HTR-8/SVneo (cell line): Measurements from ENCODE around the gene ABHD16B.

ENCODE experiments used
- DNase-seq: peaks from one replicate; pipeline ENCODE4 v3.0.0; 2011; ENCODE audit warnings: low spot score, mixed read lengths; ENCODE audit not compliant: insufficient read length
- FAIRE-seq: peaks from 2 replicates; lab custom pipeline; 2011; peaks lifted over from hg19 to GRCh38; lab: Jason Lieb, UNC

Gene ABHD16B

DNA sequence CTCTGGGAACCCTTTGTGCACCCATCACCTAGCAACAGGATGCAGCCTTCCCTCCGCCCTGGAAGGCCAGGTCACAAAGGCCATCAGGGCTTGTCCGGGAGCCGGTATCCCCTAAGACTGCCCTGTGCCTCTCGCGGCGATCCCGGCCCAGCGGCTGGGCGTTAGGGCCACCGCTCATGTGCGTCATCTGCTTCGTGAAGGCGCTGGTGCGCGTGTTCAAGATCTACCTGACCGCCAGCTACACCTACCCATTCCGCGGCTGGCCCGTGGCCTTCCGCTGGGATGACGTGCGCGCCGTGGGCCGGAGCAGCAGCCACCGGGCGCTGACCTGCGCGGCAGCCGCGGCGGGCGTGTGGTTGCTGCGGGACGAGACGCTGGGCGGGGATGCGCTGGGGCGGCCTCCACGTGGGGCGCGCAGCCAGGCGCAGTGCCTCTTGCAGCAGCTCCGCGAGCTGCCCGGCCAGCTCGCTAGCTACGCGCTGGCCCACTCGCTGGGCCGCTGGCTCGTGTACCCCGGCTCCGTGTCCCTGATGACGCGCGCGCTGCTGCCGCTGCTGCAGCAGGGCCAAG lies at the start of gene ABHD16B:
Gene ABHD16B (plus strand): TSS at position 134 of the 570 bp plus-strand sequence. CDS start 43 bp downstream, at position 177.
- DNase-seq (no peak), FAIRE-seq (no peak)

DNA sequence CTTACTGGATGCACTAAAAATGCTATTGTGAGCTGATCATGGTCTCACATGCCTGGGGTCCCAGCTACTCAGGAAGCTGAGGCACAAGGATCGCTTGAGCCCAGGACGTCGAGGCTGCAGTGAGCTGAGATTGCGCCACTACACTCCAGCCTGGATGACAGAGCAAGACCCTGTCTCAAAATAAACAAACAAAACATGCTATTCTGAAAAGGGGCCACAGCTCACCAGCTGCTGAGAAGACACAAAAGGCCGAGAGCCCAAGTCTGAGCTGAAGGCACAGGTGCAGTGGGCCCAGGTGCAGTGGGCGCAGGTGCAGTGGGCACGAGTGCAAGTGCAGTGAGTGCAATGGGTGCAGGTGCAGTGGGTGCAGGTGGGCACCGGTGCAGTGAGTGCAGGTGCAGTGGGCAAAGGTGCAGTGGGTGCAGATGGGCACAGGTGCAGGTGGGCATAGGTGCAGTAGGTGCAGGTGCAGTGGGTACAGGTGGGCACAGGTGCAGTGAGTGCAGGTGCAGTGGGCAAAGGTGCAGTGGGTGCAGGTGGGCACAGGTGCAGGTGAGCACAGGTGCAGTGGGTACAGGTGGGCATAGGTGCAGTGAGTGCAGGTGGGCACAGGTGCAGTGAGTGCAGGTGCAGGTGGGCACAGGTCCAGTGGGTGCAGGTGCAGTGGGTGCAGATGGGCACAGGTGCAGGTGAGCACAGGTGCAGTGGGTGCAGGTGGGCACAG lies 46.2 kb upstream of the ABHD16B start:
- FAIRE-seq (peak; percentile 97), DNase-seq (no peak)

DNA sequence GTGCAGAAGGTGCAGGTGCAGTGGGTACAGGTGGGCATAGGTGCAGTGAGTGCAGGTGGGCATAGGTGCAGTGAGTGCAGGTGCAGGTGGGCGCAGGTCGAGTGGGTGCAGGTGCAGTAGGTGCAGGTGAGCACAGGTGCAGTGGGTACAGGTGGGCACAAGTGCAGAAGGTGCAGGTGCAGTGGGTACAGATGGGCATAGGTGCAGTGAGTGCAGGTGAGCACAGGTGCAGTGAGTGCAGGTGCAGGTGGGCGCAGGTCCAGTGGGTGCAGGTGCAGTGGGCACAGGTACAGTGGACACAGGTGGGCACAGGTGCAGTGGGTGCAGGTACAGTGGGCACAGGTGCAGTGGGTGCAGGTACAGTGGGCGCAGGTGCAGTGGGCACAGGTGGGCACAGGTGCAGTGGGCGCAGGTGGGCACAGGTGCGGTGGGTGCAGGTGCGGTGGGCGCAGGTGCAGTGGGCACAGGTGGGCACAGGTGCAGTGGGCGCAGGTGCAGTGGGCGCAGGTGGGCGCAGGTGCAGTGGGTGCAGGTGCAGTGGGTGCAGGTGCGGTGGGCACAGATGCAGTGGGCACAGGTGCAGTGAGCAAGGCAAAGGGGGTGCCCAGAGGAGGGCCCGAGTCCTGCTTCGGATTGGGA lies 45.6 kb upstream of the ABHD16B start:
- no peak for DNase-seq

DNA sequence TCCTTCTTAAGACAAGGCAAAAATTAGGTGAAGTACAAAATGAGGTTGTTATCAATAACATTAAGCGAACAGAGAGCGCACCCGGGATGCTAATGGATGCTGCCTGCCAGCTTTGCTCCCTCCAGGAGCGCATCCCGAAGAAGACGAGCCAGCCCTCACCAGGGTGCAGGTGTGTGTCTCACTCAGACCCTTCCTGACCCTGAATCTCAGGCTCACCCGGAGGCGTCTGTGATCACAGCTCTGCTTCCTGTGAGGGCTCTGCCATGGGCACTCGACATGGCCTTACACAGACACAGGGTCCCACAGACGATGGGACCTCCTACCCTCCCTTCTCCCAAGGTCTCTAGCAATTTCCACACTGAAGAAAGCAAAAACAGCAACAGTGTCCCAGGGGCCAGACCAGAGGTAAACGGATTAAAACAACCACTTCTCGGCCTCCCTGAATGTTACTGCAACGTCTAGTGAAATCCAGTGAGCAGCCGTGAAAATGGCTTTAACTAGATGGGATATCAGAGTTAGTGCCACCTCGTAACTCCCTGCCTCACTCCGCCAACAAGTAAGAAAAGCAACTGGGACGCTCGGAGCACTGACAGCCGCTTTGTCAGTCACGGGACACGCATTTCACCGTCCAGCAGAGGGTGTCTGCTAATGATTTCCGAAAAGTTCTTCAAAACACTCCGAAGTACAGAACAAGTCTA lies 41.9 kb upstream of the ABHD16B start:
- DNase-seq (no peak), FAIRE-seq (peak; percentile 44)

More for the DNA sequence above, 45.6 kb upstream of the ABHD16B start:
- FAIRE-seq: no peak

DNA sequence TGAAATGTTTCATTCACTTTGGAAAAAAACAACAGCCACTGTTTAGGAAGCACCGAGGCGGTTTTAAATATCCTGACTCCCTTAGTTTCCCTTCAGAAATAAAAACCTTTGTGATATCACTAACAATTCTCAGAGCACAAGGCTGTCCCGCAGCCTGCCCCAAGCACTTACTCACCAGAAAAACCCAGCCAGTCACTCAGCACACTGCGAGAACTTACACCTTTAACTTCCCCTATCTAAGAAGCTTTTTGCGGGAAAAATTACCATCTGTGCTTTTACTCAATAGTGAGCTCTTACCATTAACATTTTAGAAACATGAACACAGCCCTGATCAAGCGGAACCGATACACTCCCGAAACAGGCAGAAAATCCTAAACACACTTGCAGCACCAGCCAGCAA lies 39.5 kb upstream of the ABHD16B start:
- DNase-seq (no peak), FAIRE-seq (no peak)

DNA sequence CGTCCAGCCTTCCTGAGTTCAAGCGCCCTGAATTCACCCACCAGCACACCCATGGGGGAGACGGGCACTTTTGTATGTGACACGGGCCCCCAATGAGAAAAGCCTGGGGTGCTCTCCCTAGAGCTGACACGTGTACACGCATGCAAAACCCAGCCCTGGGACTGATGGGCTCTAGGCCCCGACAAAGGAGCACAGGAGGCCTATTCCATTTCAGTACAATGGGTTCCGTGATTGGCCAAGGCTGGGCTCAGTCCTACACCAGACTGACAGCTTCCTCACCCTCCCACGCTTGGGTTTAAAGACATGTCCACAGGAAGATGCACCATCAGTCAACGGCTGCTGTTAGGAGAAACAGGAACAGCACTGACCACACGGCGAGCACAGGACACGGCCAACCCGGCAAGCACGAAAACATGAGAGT lies 39.0 kb upstream of the ABHD16B start:
- peak; percentile 38 for FAIRE-seq
- DNase-seq: no peak

DNA sequence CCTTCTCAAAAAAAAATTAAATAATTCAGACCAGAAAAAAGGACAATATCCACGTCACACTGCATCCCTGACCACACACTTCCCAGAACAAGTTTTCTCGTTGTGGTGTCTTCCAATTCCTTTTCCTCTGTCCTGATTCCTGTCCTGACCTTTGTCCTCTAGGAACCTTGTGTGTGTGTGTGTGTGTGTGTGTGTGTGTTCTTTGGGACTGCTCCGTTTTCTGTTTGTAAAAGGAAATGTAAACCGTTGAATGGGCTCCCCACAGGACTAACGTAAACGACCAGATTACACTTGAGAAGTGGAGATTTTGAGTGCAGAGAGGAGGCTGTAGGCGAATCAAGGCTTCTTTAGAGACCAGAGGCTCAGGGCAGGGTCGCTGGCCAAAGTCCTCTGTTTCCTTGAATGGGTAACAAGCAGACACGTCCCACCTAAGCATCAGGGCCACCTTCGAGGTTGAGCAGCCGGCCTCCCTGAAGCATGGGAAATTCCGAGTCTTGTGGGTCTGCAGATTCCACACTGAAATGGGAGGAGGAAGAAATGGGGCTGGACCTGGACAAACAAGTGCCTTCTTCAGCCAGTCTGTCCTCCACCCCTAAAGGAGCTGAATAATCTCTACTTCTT lies 37.5 kb upstream of the ABHD16B start:
- FAIRE-seq (no peak), DNase-seq (no peak)

DNA sequence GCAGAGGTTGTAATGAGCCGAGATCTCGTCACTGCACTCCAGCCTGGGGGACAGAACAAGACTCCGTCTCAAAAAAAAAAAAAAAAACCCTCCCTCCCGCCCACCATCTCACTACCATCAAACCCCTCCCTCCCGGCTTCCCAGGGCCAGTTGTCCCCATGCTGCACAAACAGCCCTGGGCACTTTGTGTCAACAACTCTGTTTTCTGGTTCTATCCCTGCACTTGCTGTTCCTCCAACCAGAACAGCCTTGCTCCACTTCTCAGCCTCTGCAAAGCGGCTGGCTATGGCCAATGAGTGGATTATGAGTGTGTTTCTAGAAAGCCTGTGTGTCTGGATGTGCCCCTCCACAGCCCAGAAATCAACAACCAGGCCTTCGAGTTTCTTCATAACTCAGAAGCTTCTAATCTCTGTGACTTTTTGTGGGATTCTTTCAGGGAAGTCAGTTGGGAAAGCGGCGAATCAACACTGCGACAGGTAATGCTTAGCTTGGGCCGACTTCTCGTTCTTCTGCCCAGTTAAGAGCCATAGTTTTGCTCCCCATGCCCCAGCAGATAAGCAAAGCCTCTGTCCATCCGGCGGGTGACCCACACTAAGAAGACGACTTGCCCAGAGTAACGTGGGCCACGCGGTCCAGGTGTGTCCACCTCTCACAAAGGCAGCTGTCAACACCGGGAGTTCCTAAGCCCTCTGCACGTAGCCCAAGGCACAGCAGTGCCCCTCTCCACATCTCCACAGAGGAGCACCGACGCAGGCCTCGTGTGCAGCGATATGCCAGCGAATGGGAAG lies 35.8 kb upstream of the ABHD16B start:
- FAIRE-seq (no peak), DNase-seq (no peak)

DNA sequence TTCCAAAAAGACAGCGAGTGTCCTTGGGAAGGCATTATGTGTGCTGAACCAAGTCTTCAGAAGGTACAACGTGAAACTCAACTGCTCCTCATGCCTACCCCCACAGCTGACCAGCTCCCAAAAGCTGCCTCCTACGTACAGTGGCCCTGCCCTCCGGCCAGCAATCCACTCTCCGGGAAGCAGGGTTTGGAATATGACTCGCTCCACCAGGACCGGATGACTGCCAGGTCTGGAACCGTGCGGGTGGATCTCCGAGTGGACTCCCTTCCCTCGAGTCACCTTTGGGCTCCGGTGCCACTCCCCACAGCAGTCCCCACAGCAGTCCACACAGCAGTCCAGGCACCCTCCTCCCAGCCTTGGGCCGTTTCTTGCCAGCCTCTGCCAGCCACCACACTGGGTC lies 34.5 kb upstream of the ABHD16B start:
- FAIRE-seq (peak; percentile 26), DNase-seq (no peak)

DNA sequence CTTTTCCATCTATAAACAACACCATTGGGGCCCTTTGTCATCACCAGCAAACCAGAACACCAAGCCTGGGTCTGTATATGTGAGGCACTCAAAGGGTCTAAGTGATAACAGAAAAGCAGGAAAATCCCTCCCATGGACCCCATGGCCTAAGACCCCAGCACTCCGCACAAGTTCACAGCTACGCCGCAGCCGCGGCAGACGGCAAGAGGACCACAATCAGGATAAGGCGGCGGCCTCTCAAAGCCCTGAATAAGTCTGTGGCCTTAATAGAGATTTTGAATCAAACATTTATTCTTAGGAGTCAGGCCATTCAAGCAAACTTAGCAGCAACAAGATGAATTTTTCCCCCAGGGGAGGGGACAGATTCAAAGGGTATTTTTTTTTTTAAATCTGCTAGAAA lies 33.2 kb upstream of the ABHD16B start:
- FAIRE-seq: no peak
- no peak for DNase-seq

DNA sequence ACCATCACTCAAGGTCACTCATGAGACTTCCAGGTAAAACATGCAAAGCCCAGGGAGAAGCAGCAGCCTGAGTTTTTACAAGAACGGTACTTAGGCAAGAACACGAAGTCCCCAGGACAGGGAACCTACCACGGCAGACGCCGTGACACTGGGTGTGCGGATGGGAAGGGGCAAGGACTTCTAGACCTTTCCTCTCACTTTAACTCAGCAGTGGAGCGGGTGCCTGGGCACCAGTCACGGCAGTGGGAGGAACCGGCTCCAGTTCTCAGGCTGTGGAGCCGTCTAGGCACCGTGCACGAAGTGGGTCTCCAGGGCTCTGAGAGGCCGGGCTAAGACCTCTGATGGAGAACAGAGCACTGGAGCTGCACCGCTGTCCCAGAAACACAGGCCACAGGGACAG lies 32.8 kb upstream of the ABHD16B start:
- FAIRE-seq (no peak), DNase-seq (no peak)

DNA sequence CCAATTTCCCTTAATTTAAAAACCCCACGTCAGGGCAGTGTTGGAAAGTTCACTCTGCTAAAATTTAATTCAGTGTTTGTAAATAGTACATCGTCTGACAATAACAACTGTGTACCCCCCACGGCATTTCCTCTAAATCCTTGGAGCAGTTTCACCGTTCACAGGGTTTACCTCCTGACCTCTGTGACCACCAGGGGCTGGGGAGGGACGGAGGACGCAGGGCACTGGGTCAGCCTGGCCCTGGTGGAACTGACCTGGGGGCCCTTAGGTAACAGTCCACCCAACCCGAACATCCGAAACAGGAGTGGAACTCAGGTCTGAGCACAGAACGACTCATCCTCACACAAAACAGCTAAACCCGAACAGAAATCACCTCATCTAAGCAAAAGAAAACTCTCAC lies 32.3 kb upstream of the ABHD16B start:
- no peak for DNase-seq
- no peak for FAIRE-seq

DNA sequence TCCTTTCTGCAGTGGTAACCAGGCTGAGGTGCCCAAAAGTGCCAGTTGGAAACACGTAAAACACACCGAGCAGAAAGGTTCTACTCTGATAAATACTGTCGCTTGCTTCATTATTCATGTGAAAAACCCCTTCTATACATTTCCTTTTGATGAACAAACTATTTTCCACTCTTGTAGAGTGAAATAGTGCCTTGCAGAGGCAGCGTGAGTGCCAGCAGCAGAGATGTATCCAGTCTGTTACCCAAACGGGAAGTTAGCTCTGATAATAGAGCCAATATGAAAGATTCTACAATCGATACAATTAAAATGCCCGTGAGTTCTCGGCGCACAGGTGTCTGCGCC lies 31.7 kb upstream of the ABHD16B start:
- FAIRE-seq (peak; percentile 60), DNase-seq (no peak)

DNA sequence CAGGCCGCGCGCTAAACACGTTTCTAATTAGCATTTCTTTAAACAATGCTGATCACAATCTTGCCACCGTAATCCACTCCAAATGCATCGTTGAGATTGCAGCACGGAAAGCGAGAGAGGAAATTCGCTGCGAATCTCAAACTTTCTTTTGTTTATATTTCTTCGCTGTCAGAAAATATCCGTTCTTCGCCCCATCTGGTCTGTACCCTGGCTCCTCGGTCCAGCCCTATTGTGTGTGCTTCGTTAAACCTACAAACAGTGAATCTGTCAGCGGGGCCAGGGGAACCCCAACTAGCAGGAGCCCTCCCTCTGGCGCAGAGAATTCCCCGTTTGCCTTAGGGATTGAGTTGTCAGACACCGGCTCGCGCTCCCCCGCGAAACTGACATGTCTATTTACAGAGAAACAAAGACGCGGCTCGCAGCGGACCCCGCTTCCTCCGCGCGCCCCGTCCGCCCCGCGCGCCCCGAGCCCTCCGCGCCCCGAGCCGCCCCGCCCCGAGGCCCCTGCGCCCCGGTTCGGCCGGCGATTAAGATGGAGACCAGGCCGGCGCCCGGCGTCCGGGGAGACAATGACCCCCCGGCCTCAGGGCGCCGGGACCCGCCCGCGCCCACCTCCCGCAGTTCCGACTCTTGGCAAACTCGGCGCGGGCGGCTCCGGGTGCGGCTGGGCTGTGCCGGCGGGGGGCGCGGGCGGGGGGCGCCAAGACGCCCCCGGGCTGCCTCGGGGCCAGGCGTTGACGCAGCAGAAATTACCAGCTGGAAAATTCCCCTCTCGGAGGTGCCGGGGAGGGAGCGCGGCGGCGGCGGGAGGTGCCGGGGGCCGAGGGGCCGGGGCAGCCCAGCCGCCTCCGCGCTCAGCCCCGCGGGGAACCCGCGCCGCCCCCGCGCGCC lies 31.1 kb upstream of the ABHD16B start:
- peak; percentile 76 for DNase-seq
- FAIRE-seq: peak; percentile 38

DNA sequence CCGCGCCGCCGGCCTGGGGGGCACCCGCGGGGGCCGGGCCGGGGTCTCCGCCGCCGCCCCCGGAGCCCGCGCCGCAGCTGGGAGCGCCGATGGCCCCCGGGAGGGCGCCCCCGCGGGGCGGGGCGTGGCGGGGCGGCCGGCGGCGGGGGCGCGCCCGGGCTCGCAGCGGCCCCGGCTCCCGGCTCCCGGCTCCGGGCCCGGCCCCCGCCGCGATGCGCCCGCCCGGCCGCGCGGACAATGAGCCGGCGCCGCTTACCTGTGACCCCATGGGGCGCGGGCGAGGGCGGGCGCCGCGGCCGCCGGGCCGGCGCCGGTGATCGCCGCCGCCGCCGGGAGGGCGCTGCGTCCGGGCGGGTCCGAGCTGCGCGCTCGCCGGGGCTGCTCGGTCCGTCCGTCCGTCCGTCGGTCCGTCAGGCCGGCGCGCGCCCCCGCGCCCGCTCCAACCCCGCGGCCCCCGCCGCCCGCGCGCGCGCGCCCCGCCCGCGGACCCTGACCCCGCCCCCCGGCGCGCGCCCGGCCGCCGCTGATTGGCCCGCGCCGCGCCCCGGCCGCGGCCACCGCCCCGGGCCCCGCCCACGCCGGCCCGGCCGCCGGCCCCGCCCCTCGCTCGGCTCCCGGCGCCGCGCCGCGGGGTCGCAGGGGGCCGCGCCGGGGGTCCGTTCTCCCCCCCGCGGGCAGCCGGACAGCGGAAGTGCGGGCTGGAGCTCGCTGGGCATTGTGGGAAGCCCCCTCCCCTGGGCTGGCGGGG lies 30.3 kb upstream of the ABHD16B start, which contains the start of gene ZBTB46:
Gene ZBTB46 (minus strand): TSS at position 424 of the 748 bp plus-strand sequence. CDS start 40,507 bp downstream, outside the sequence.
- peak; percentile 90 for FAIRE-seq
- peak; percentile 93 for DNase-seq

DNA sequence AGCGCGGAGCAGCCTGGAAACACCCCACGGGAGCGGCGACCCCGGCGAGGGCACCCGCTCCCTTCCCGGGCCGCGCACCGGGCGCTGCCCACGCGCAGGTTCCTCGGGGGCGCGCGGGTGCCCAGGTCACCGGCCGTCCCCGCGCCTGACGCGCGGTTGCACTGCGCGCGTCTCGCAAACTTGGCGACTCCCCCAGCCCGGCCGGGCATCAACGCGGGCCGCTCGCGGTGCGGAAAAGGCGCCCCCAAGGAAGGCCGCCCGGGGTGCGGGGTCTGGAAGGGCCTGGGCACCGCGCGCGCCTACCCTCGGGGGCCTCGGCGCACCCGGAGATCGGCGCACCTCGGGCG lies 29.7 kb upstream of the ABHD16B start:
- no peak for DNase-seq
- no peak for FAIRE-seq

DNA sequence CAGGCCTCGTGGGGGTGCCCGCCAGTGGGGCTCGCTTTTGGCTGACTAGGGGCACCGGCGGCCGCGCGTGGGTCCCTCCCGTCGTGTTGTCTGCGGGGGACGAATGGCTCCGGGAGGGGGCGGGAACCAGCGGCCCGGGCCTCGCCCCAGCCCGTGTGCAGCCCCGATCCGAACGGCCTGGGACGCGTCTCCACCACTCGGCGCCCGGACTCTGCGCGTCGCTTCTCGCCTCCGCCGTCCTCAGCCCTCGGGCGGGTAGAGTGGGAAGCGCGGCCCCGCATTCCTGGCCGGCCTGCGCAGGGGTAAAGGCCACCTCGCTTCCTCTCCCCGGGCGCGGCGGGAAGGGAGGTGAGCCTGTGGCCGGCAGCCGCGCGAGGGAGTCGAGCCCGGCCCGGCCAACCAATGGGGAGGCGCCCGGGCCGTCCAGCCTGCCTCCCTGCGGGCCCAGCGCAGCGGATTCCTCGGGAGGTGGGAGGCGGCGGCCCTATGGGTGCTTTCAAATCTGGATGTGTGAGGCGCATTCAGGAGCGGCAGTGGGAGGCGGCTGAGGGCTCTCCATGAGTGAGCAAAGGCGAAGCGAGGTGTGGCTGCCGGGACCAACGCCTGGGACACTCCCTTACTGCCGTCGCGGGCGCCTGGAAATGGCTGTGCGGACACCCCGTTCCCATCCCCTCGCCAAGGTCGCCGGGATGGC lies 29.2 kb upstream of the ABHD16B start:
- no peak for FAIRE-seq
- no peak for DNase-seq
